Fibroblast of lung (primary cell): Measurements from ENCODE around the gene ALG1. TPM values are rescaled to one million over a fixed set of nuclear protein-coding genes. Genes with fewer than 3 reads are reported as not detected.
"Not testable (repeated sequence)": the region's sequence is repeated elsewhere in the genome, so short reads cannot be mapped to it uniquely, and the experiment has no call there.

ENCODE experiments used
- DNase-seq, 2 donors: peaks; one replicate each; pipeline versions ENCODE4 v3.0.0 to v3.0.0-alpha.2; 2010; ENCODE audit warnings: low read depth in 2 of 2
- H2AFZ ChIP-seq: 2 replicates; pipeline ENCODE4 v1.5.1; 2012; ENCODE audit warnings: low read length, control low read depth, inconsistent platforms
- H3K27ac ChIP-seq: 2 replicates; pipeline ENCODE4 v1.5.1; 2011; ENCODE audit warnings: low read length, control low read depth; ENCODE audit not compliant: insufficient read depth
- H3K27me3 ChIP-seq: 2 replicates; pipeline ENCODE4 v1.5.1; 2011; ENCODE audit warnings: mild to moderate bottlenecking, low read length; ENCODE audit not compliant: control insufficient read depth, insufficient read depth
- H3K36me3 ChIP-seq: 2 replicates; pipeline ENCODE4 v1.5.1; 2011; ENCODE audit warnings: low read length; ENCODE audit not compliant: control insufficient read depth, insufficient read depth
- H3K4me1 ChIP-seq: 2 replicates; pipeline ENCODE4 v1.5.1; 2011; ENCODE audit warnings: low read length; ENCODE audit not compliant: control insufficient read depth, insufficient read depth; ENCODE audit errors: extremely low read depth
- H3K4me2 ChIP-seq: 2 replicates; pipeline ENCODE4 v1.5.1; 2011; ENCODE audit warnings: low read length, control low read depth; ENCODE audit not compliant: insufficient read depth; ENCODE audit errors: extremely low read depth
- H3K4me3 ChIP-seq, 4 experiments: fragments of 200-600 bp in 1 of 4; sonication (generic) in 1 of 4; replicated peaks in 1 of 4; 2 replicates each; pipeline ENCODE4 v1.5.1; 2011 to 2016; ENCODE audit warnings: low read length in 4 of 4, low read depth in 3 of 4, mild to moderate bottlenecking in 3 of 4, control low read depth in 2 of 4, inconsistent platforms in 1 of 4, mixed read lengths in 1 of 4; ENCODE audit not compliant: insufficient read depth in 1 of 4; ENCODE audit errors: control extremely low read depth in 1 of 4
- H3K79me2 ChIP-seq: 2 replicates; pipeline ENCODE4 v1.5.1; 2012; ENCODE audit warnings: mild to moderate bottlenecking, low read length, inconsistent platforms; ENCODE audit not compliant: control insufficient read depth, insufficient read depth
- H3K9ac ChIP-seq: 2 replicates; pipeline ENCODE4 v1.5.1; 2011; ENCODE audit warnings: mild to moderate bottlenecking, low read length, control low read depth; ENCODE audit not compliant: insufficient read depth
- H3K9me3 ChIP-seq: 2 replicates; pipeline ENCODE4 v1.5.1; 2012; ENCODE audit warnings: low read depth, low read length; ENCODE audit not compliant: control insufficient read depth, insufficient read depth
- H4K20me1 ChIP-seq: 2 replicates; pipeline ENCODE4 v1.5.1; 2011; ENCODE audit warnings: low read length; ENCODE audit not compliant: control insufficient read depth, insufficient read depth; ENCODE audit errors: extremely low read depth
- EZH2 ChIP-seq: IDR thresholded peaks from 2 replicates; pipeline ENCODE4 v1.5.1; 2012; ENCODE audit warnings: low read length, control low read depth, mild to moderate bottlenecking; ENCODE audit errors: missing control alignments
- polyA plus RNA-seq, 2 donors: library from polyadenylated mRNA; depleted of rRNA in 1 of 2; stranded (reverse) in 1 of 2; unstranded in 1 of 2; fragments of >200 nt; gene quantifications; 2 replicates each; pipeline ENCODE4 v1.2.1, GENCODE V29; 2011 to 2012; ENCODE audit warnings: missing spikeins in 1 of 2
- total RNA-seq: library from RNA; depleted of rRNA; stranded (reverse); fragments of >200 nt; gene quantifications from 2 replicates; pipeline ENCODE4 v1.2.1, GENCODE V29; 2014
- TF ChIP-seq, protein P1 (sequence below), 2 donors: IDR thresholded peaks in 1 of 2; conservative IDR thresholded peaks in 1 of 2; 1 replicate in 1 of 2; 2 replicates in 1 of 2; pipeline ENCODE4 v1.5.1; 2011 to 2012; ENCODE audit warnings: low read length in 2 of 2, control low read depth in 1 of 2, inconsistent platforms in 1 of 2, low read depth in 1 of 2, mild to moderate bottlenecking in 1 of 2

ALG1 gene
- total and polyA plus RNA-seq, 2 donors (not counting 1 experiment from before 2014, with no cell fraction given) = 26.2 to 29.2 TPM

DNA sequence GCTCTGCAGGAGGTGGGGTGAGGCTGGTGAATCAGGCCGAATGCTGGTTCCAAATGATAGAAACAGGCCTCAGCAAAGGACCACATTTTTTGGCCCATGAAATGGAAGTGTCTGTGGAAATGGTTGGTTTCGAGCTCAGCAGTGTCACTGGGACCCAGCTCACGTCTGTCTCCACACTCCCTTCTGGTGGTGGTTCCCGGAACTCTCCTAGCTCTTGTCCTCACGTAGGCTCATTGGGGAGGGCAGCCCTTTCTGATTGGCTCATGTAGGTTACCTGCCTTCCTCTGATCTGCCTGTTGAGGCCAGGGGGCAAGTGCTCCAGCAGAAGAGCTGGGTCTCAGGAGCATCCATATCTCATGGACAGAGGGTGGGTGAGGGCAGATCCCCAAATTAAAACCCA is 4.0 kb downstream of the ALG1 start:
- Histone ChIP-seq H3K4me3 (no peak overlapping the region), H4K20me1 (no peaks in the 10 kb centered on the region), H3K4me2 (no peak overlapping the region), H3K27me3 (no peaks in the 10 kb centered on the region), H3K4me1 (peaks cover 3% of the 10 kb centered on the region), H3K79me2 (peaks cover 11% of the 10 kb centered on the region), H3K36me3 (peaks cover 12% of the 10 kb centered on the region), H3K9me3 (no peaks in the 10 kb centered on the region), H3K9ac (no peak overlapping the region), H2AFZ (no peak overlapping the region), H3K27ac (no peak overlapping the region)
- no peak for TF ChIP-seq EZH2
- no peak for DNase-seq

DNA sequence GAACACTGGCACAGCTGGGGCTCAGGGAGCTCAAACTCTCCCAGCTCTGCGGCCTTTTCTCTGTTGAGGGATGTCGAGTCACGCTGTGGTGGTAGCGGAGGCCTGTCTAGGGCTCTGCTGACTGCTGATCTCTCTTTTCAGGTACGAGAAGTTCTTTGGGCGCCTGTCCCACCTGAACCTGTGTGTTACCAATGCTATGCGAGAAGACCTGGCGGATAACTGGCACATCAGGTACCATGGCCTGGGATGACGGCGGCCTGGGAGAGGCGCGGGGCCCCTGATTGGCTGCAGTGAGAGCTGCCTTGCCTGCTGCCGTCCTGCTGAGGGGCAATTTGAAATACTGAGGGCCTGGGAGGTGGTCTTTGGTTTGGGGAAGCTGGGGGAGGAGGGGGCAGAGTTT is 5.7 kb downstream of the ALG1 start:
- H2AFZ ChIP-seq = no peak overlapping the region
- H3K9ac ChIP-seq = no peak overlapping the region
- TF ChIP-seq EZH2 = no peak
- TF ChIP-seq, protein P1, sequence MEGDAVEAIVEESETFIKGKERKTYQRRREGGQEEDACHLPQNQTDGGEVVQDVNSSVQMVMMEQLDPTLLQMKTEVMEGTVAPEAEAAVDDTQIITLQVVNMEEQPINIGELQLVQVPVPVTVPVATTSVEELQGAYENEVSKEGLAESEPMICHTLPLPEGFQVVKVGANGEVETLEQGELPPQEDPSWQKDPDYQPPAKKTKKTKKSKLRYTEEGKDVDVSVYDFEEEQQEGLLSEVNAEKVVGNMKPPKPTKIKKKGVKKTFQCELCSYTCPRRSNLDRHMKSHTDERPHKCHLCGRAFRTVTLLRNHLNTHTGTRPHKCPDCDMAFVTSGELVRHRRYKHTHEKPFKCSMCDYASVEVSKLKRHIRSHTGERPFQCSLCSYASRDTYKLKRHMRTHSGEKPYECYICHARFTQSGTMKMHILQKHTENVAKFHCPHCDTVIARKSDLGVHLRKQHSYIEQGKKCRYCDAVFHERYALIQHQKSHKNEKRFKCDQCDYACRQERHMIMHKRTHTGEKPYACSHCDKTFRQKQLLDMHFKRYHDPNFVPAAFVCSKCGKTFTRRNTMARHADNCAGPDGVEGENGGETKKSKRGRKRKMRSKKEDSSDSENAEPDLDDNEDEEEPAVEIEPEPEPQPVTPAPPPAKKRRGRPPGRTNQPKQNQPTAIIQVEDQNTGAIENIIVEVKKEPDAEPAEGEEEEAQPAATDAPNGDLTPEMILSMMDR (conservative IDR thresholded peaks at IDR 0.05 in 1 of 2, IDR thresholded peaks at IDR 0.05 in 1 of 2; ENCODE audit: low read depth in 1 of 2, low read length in 2 of 2) = no peak
- H3K36me3 ChIP-seq = peaks cover 12% of the 10 kb centered on the region
- no peak overlapping the region for H3K4me2 ChIP-seq
- no peak overlapping the region for H3K27ac ChIP-seq
- no peak overlapping the region for H3K4me3 ChIP-seq
- no peaks in the 10 kb centered on the region for H3K27me3 ChIP-seq
- H3K4me1 ChIP-seq = peaks cover 3% of the 10 kb centered on the region
- peaks cover 8% of the 10 kb centered on the region for H3K79me2 ChIP-seq
- no peaks in the 10 kb centered on the region for H4K20me1 ChIP-seq
- no peak for DNase-seq
- H3K9me3 ChIP-seq = no peaks in the 10 kb centered on the region

DNA sequence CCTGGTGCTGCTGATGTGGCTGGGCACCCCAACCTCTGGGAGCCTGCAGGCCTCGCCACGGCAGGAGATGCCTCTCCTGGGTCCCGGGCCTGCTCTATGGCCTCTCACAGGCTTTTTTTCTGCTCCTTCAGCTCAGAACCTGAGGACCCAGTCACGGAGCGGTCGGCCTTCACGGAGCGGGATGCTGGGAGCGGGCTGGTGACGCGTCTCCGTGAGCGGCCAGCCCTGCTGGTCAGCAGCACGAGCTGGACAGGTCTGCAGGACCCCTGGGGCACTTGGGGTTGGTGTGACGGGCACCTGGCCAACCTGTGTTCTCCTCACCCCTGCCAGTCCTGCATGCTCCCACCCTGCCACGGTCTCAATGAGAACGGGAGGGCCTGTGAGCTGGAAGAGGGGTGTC is 7.0 kb downstream of the ALG1 start:
- H3K9me3 ChIP-seq = no peaks in the 10 kb centered on the region
- peaks cover 12% of the 10 kb centered on the region for H3K36me3 ChIP-seq
- H4K20me1 ChIP-seq = no peaks in the 10 kb centered on the region
- no peak overlapping the region for H3K4me3 ChIP-seq
- no peaks in the 10 kb centered on the region for H3K79me2 ChIP-seq
- no peak for DNase-seq
- H3K9ac ChIP-seq = no peak overlapping the region
- no peak for TF ChIP-seq EZH2
- TF ChIP-seq, protein P1 (conservative IDR thresholded peaks at IDR 0.05 in 1 of 2, IDR thresholded peaks at IDR 0.05 in 1 of 2; ENCODE audit: low read depth in 1 of 2, low read length in 2 of 2) = no peak
- H3K27ac ChIP-seq = no peak overlapping the region
- no peak overlapping the region for H2AFZ ChIP-seq
- no peaks in the 10 kb centered on the region for H3K4me1 ChIP-seq
- no peaks in the 10 kb centered on the region for H3K27me3 ChIP-seq
- no peak overlapping the region for H3K4me2 ChIP-seq

DNA sequence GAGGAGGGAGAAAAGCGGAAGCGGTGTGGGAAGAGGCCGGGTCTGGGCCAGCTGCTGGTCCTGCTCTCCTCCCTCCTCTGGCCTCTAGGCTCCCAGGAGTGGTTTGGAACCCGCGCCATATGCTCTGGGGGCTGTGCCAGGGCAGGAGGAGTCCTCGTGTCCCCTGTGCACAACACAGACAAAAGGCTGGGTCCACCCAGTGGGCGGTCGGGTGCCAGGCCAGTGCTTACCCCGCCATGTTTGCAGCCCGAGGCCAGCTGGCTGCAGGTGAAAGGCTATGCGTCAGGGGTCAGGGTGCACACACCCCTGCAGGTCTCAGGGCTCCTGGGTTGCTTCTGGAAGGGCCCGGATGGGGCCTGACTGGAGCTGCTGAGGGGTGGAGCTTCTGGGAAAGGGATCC is 8.8 kb downstream of the ALG1 start:
- not testable (repeated sequence) for H3K9ac ChIP-seq, H3K27ac ChIP-seq, H3K36me3 ChIP-seq, H3K9me3 ChIP-seq, H3K4me2 ChIP-seq, H3K27me3 ChIP-seq, H3K79me2 ChIP-seq, H2AFZ ChIP-seq, H3K4me1 ChIP-seq, DNase-seq, H3K4me3 ChIP-seq, H4K20me1 ChIP-seq

DNA sequence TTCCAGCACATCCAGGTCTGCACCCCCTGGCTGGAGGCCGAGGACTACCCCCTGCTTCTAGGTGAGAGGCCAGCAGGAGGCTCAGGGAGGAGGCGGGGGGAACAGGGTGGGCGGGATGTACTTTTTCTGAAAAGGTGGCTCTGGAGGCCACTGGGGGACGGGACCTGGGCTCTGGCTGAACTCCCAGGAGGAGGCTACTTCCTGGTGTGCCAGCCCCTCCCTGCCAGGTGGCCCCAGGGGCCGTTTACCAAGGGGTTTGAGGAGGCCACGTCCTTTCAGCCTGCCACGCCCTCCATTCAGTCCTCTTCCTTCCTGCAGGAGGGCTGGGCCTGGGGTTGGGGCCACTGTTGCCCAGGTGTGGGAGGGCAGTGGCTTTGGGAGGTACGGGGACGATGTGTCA is 9.4 kb downstream of the ALG1 start:
- not testable (repeated sequence) for H3K27ac ChIP-seq, H3K27me3 ChIP-seq, H3K4me1 ChIP-seq, DNase-seq, H3K36me3 ChIP-seq, H3K9ac ChIP-seq, H4K20me1 ChIP-seq, H3K4me3 ChIP-seq, H2AFZ ChIP-seq, H3K79me2 ChIP-seq, H3K9me3 ChIP-seq, H3K4me2 ChIP-seq
